Kasumi-1 (cell line): ENCODE results near the gene CEP41.
A peak's percentile ranks its signal among the peaks of the same experiment; 100 is the strongest.

Experiments used
- DNase-seq, 2 experiments: peaks; one replicate each; lab custom pipeline; 2025; lab: John Stamatoyannopoulos, UW

Gene CEP41, protein sequence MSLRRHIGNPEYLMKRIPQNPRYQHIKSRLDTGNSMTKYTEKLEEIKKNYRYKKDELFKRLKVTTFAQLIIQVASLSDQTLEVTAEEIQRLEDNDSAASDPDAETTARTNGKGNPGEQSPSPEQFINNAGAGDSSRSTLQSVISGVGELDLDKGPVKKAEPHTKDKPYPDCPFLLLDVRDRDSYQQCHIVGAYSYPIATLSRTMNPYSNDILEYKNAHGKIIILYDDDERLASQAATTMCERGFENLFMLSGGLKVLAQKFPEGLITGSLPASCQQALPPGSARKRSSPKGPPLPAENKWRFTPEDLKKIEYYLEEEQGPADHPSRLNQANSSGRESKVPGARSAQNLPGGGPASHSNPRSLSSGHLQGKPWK

DNA sequence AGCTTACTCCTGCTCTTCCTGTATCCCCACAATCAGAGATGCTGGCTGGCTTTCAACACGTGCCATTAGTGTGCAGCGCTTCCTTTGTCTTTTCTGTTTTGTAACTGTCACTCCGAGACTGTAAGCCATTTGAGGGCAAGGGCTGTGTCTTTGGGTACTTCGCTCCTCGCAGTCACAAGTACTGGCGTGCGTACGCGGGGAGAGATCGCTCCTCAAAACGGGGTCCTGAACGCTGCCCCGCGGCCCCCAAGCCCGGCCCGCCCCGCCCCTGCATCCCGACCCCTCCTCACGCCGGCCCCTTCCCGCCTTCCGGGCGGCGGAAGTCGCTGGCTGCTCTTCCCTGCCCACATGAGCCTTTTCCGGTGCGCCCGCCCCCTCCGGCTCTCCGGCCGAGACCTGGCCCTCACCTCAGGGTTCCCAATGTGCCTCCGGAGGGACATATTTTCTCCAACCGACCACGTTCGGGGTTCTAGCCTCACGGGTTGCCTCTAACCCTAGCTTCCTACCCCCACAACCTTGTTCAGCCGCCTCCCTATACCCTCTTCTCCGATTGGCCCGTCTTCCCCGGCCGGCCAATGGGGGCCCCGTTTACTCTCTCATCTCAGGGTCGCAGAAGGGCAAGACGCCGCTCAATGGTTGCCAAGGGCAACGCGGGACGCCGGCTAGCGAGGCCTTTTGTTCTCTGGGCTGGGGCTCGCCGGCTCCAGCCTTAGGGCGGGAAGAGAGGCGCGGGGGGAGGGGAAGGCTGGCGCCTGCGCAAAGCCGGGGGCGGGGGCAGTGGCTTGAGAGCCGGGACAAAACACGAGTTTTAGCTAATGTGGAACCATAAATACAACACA lies at the start of gene CEP41:
CEP41 (minus strand) TSS at position 490 of the 839 bp plus-strand sequence; CDS start at position 440, 50 bp downstream.
- DNase-seq, result peak; percentile 95 to 96

DNA sequence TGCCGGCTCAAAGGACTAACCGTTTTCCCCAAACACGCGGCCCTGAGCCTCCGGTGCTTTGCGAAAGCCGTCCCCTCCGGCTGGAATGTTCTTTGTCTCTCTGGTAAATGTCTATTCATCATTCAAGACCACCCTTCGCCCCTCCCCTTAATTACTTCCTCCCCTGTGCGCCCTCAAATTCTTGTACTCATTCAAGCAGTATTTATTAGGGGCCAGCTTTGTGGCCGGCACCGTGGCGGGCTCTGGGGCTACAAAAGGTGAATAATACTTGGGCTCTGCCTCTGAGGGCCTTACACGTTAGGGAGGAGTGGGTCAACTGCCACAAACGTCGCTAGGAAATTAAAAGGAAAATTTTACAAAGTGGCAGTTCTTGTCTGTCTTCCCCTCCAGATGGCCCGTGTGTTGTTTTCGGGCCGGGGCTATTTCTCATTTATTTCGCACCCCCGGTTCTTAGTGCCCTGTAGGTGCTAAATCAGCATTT lies 49.5 kb upstream of the CEP41 start:
- no peak for DNase-seq

DNA sequence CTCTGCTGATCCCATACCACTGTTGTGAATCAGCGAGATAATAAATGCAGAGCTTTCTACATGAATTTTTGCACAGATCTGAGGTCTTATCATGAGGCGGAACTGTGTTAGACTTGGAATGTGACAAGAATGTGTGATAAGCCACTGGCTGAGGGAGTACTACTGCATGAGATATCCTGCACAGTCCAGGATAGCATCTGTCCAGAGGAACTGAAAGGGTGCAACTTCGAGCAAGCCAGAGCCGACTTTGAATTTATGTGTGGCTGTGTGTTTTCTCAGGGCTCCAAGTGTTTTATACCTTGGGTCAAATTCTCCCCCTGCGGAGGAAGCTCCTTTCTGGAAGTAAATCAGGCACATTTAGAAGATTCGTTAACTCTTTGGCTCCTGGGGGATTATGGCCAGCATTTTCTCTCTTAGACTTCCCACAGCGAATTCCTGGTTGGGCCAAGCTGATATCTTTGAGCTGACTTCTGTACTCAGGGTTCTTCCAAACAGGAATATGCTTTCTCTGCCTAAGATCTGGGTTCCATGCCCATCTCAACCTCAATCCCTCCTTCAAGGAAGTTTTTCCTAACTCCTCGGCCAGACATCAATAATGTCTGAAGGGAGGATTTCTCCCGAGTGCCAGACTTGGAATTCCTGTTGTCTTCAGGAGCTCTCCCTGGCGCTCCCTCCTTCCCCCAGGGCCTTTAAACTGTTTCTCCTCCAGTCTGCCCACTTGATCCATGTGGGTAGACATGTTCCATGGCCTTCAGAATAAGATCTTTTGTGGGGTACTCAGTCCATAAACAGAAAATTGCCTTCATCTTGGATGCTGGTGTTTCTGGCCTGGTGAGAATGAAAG lies 48.5 kb upstream of the CEP41 start:
- no peak for DNase-seq

DNA sequence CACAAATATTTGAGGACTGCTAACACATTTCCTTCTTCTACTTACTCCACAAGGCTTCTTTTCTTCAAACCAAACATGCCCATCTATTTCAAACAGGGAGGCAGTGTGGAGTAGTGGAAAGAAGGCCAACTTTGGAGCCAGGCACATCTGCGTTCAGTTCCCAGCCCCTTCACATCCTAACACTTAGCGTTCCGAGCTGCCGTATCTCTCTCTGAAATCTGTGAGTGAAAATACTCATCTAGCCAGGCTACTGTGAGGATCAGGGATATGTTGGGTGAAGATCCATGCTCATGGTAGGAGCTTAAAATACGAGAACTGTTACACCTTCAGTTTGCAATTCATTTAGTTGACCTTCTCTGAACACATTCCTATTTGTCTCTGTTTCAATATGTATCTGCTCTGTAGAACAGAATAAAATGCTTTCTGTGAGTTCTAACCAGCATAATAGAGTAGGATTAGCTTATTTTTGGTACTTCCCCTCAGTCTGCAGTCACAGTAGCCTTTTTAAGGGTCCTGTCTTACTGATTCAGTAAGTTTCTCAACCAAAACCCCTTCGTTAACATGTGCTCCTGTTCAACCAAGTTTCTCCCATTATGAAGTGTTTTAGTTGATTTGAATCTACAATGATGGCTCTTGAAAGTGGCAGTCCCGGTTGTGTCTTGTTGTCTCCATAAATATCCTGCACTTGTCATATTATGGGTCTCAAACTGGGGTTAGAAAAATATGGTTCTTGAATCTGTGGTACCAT lies 47.8 kb upstream of the CEP41 start:
- DNase-seq, result no peak

DNA sequence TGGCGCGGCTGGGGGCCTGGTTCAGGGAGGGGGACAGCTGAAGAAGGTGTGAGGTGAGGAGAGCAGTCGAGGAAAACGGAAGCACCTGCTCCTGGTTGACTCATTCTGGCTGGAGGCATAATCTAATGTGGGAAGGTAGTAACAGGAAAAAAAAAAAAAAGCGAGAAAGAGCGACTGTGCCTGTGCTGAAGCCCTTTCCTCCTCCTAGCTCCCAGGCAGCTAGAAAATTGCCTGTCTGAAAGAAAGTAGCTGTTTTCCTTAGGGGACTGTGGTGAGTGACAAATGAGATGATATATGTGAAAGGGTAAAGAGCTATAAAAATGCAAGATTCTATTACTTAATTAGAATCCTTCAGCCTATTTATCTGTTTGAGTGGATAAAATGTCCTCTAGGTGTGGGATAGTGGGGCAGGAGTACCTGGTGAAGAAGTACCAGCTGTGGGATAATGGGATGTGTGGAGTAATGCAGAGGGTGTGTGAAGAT lies 46.2 kb upstream of the CEP41 start:
- DNase-seq, result peak in 1 of 2 experiments; percentile 36

DNA sequence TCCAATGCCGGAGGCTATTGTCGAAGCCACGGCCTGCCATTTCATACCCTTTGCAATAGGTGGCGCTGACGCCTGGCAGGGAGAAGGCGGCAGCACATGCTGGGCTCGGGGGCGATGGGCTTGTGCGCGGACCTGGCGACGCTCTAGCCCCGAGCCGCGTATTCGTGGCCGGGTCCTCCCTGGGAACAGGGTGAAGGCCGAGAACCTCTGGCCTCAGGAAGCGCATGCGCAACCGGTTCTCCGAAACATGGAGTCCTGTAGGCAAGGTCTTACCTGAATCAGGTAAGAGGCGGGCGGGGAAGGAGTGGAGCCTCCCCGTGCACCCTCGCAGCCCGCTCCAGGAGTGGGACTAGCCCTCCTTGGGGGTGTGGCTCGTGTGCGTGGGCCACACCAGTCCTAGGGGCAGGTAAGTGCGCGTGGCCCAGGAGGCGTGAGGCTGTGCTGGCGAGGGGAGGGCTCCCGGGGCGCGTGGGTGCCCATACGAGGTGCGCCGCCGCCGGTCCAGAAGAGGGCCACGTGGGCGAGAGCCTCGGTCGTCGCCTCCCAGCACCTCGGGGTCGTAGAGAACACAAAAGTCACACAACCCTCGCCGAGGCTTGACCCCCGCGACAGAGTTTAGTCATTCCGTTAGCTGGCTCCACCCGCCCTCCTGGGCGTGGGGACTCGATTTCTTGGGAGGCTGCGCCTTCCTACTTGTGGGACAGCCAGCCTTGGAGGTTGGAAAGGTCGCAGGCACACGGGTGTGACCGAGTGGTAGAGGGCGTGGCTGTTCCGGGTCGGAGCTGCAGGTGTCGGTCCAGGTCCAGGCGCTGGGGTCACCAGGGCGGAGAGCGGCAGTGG lies 45.5 kb upstream of the CEP41 start:
- DNase-seq, result peak; percentile 91 to 95

DNA sequence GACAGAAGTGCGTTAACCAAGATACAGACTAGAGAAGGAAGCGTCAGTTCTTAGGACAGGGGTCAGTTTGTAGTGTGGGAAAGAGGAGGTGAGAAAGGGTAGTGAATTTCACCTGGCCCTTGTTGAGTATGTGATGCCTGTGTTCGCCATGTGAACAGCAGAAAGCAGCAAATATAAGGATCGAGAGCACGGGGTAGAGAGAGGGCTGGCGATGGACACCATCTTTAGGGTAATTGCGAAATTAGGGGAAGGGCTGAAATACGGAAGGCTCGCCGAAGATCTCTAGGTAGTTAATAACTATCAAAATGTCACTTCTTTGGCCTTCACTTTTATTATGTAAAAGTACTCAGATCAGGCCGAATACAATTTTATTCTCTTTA lies 44.9 kb upstream of the CEP41 start:
- DNase-seq, result no peak

DNA sequence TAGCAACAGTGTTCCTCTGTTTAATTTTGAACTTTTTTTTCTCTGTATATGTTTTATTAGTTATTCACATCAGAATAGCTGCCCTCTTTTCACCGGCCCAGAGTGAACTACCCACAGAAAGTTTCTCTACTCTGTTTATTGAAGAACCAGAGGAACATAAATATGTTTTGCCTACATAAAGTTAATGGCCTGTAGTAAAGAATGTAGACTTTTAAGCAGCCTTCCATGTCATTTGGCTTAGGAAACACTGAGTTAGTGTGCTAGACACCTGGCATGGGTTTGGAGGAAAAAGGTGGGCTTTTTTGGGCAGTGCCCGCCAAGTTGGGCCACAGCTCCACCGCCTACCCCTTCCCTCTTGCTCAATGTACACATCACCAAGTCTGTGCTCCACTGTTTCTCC lies 42.2 kb upstream of the CEP41 start:
- no peak for DNase-seq

DNA sequence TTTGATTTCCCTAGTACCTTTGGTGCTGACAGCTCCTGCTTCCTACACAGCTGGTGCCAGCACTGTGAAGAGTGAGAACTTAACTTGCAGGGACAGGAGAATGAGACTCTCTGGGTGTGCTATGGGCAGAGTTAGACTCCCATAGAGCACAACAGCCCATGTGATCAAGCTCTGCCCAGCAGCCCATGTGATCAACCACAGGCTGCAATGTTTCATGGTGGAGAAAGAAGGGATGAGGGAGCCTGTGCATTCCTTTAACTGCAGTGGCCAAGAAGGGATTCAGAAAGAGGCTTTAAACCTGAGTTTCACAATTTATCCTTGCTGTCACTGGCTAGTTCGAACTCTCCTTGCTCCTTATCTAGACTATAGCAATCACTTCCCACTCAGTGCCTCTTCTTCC lies 41.1 kb upstream of the CEP41 start:
- no peak for DNase-seq

DNA sequence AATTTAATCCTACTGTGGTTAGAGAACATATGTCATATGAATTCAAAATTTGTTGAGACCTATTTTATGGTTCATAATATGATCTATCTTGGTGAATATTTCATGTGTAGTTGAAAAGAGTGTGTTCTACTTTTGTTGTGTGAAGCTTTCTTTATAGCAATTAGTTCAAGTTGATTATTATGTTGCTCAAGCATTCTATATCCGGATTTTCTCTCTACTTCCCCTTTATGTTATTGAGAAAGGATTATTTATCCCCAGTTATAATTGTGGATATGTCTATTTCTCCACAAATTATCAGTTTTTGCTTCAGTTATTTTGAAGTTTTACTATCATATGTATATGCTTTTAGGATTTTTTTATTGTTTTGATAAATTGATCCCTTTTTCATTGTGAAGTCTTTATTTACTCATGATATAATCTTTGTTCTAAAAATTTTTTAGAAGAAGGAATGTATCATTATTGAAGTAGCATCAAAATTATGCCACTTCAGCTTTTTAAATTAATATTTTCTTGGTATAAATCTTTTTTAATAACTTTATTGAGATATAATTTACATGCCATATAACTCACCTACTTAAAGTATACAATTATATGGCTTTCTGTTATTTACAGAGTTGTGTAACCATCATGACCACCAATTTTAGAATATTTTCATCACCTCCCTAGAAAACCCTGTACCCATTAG lies 39.0 kb upstream of the CEP41 start:
- peak; percentile 40 to 50 for DNase-seq

DNA sequence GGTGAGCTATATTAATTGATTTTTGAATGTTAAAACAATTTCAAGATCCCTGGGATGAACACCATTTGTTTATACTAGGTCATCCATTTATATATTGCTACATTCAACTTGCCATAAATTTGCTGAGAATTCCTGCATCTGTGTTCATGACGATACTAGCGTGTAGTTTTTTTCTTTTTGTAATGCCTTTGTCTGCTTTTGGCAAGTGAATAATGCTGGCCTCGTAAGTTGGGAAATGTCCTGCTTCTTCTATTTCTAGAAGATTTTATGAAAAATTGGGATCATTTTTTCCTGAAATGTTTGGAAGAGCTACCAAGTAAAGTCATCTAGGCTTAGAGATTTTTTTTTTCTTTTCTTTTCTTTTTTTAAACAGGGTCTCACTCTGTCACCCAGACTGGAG lies 38.2 kb upstream of the CEP41 start:
- DNase-seq, result no peak

DNA sequence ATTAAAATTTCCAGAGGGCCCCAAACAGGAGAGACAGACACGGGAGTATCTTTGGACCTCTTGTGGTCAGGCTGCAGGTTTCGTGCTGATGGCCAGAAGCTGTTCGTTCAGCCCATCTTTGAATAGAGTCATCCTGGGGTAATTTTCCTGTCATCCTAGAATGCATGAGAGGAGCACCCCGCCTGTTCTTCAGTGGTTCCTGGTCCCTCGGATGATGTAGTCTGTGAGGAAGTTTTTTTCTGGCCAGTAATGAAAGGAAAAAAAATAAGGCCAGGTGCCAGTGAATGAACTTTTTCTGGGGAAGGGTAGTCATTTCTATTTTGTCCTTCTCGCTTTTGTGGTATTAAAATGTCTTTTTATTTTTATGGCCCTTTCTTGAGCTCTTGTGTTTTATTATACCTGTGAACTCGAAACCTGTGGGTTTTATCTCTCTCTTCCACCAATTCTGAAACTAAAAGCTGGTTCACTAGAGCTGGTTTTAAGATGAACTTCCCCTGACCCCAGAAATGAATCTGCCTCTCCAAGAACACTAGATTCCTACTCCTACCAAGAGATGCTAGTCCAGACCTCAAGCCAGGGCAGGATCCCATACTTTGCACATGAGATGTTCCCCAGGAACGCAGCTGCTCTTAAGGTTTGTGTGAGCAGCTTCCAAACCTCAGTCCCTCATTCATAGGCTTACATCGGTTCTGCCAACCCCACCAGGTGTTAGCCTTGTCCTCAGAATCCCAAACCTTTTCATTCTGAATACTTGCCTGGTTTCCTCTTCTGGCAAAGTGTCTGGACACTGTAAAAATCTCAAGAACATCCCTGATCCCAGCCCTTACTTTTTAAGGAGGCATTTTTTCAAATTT lies 35.7 kb upstream of the CEP41 start:
- no peak for DNase-seq

DNA sequence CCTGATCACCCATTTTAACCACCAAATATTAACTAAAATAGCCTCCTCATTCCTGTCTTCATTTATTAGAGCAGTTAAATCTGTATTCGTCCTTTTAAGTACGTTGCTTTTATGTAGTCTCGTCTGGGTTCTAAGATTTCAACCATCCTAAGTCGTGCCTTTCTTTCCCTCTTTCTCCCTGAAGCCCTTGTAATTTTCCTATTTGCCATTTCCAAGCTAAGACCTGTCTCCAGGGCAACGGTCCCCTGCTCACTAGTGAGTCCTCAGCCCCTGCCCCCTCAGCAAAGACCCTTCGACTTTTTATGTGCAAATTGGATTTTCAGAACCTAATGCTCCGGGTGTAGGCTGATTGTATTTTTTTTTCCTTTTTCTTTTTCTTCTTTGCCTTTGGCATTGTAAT lies 35.0 kb upstream of the CEP41 start:
- DNase-seq, result no peak

DNA sequence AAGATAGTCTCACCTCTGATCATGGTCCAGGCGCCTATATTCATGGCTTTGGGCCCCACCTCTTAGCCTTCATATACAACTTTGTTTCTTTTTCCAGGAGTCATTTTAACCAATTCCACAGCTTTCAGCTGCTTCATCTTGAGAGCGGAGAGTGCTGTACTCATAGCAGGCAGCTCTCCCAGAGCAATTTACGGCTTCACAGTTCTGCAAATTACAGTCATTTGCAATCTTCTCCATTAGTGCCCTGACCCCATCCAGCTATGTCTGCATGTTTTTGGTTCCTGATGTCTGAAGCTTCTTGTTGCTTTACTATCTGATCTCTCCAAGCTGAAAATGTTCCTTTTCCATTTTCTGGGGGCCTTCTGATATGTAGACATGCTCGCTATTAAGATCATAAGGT lies 33.1 kb upstream of the CEP41 start:
- DNase-seq, result peak in 1 of 2 experiments; percentile 35

DNA sequence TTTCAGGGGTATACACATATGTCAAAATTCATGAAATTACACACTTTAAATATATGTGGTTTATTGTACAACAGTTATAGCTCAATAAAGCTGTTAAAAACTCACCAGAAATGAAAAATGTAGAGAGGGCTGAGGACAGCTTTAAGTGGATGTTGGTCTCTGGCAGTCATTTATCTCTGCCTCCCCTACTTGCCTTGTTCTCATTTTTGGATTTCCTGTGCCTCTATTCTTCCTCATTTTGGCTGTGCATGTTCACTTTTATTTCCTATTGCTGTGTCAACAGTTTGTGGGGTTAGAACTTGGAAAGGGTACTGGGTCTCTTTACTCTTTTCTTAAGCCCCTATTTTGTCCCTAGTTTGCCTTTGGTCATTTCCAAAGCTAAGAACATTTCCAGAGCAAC lies 32.5 kb upstream of the CEP41 start:
- DNase-seq, result peak; percentile 78 to 85

DNA sequence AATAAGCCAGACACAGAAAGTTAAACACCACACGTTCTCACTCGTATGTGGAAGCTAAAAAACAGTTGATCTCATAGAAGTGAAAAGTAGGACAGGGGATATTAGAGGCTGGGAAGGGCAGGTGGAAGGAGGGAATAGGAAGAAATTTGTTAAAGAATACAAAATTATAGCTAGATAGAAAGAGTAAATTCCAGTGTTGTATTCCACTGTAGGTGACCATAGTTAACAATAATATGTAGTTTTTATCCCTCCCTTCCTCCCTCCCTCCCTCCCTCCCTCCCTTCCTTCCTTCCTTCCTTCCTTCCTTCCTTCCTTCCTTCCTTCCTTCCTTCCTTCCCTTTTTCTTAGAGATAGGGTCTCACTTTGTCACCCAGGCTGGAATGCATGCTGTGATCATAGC lies 31.2 kb upstream of the CEP41 start:
- DNase-seq, result no peak

DNA sequence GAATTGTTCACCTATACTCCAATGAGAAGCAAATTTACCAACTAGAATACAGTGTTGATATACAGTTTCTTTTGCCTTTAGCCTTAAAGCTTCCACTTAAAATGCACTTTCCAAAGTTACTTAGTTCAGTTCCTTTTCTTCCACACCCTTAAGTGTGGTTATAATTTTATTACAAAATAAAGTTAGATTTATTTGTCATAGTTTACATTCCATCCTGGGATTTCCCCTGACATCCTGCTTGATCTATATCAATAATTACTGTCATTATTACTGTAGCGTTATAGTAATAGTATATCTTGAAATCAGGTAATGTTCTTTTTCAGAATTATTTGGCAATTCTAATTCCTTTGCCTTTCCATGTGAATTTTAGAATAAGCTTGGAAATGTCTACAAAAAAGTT lies 27.8 kb upstream of the CEP41 start:
- DNase-seq, result no peak

DNA sequence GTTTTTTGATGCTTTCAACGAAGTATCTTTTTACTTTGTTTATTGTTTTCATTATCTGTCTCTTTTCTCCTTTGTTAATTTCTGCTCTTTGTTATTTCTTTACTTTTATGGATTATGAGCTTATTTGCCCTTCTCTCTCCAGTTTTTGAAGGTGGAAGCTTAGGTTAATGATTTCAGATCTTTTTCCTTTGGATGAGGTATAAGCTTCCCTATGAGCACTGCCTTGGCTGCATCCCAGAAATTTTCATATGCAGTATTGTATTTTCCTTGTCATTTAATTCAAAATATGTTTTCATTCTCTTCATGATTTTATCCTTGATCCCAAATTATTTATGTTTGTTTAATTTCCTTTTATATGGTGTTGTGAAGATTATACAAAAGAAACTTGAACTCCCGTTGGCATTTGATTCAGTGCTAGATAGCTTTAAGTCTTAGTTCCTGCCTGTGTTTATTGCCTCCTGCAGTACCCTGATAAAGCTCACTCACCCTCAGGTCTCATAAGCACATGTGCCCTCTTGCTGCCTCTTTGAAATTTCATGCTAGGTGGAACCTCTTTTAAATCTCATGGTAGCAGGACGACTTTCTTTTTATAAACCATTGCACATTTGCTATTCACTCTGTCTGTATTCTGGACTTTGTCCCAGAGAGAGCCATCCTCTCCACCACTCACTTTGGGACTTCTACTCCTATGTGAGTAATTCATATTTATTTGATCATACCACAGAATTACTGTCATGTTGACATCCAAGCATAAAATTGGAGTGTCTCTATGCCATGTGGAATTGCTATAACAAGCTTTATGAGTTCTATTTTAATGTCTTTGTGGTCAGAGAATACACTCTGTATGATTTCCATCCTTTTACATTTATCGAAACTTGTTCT lies 23.0 kb upstream of the CEP41 start:
- DNase-seq, result no peak
